HG02759 (cell line): ENCODE data around the gene HARBI1.
"Not testable (repeated sequence)": the region's sequence is repeated elsewhere in the genome, so short reads cannot be mapped to it uniquely, and the experiment has no call there.

ENCODE experiments used
- ATAC-seq: cut with Tn5 transposase; IDR thresholded peaks from one replicate; pipeline ENCODE4 v1.9.1; 2021; ENCODE audit warnings: mild to moderate bottlenecking, moderate library complexity; ENCODE audit not compliant: unreplicated experiment

The HARBI1 gene

DNA sequence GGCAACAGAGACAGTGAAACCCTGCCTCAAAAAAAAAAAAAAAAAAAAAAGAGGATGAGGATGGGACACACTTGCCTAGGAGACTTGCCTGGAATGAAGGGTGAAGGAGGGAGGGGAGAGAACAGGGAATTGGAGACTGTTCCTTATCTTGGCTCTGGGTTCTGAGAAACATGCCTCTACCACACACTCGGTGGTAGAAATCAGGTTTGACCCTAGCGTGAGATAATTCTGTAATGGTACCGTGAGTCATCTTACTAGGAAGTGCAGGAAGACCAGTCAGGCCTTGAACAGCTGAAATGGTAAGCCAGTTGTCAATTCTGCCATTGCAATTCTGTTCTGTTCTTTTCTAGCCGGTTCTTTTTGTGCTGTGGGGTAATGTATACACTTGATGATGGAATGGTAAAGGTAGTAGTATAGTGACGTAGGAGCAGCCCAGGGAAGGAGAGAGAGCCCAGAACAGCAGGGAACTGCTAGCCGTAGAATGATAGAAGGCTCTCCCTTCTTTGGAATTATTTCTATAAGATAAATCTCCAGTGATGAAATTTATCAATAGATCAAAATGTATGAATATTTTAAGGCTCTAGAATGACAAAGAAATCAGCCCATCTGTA lies 19.3 kb downstream of the HARBI1 start:
- no peak for ATAC-seq

DNA sequence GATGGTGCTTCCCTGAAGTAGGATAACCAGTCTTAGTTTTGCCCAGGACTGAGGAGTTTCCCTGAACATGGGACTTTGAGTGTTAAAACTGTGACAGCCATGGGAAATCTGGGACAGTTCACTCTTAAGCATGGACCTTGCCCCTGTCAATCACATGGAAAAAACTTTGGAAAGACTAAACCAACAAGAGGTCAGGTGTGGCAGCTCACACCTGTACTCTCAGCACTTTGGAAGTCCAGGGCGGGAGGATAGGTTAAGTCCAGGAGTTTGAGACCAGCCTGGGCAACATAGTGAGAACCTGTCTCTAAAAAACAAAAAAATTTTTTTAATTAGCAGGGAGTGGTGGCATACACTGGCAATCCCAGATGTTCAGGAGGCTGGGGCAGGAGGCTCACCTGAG lies 19.9 kb downstream of the HARBI1 start:
- ATAC-seq, result no peak

DNA sequence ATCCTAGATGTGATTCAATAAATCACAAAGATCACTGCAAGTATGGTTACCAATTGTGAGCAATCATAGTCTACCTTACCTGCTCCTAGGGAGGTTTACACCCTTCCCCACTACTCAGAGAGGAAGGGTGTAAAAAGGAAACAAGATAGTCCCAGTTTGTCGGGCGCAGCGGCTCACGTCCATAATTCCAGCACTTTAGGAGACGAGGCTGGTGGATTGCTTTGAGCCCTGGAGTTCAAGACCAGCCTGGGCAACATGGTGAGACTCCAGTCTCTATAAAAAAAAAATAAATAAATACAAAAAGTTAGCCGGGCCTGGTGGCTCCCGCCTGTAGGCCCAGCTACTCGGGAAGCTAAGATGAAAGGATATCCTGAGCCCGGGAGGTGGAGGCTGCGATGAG lies 22.2 kb downstream of the HARBI1 start:
- no peak for ATAC-seq

DNA sequence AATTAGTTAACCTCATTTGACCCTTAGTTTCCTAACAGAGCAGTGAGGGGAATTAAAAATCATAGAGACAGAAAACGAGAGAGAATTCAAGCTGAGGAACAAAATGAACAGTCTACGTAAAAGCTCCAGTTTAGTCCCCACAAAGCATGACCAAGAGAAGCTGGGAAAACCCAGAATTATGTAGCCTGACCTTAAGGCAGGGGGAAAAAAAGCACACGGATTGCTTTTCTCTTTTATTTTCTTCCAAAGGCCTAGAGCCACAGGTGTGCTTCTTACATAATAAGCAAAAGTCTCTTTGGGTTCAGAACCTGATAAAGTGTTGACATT lies 22.7 kb downstream of the HARBI1 start:
- no peak for ATAC-seq

GRCh38 chr11:46593550-46594373 lies 23.3 kb downstream of the HARBI1 start, which contains the start of gene AMBRA1:
Gene AMBRA1, minus strand, starts transcription at chr11:46594023. Its CDS starts 45,643 bp downstream, at chr11:46548380.
- peak; percentile 80 for ATAC-seq

DNA sequence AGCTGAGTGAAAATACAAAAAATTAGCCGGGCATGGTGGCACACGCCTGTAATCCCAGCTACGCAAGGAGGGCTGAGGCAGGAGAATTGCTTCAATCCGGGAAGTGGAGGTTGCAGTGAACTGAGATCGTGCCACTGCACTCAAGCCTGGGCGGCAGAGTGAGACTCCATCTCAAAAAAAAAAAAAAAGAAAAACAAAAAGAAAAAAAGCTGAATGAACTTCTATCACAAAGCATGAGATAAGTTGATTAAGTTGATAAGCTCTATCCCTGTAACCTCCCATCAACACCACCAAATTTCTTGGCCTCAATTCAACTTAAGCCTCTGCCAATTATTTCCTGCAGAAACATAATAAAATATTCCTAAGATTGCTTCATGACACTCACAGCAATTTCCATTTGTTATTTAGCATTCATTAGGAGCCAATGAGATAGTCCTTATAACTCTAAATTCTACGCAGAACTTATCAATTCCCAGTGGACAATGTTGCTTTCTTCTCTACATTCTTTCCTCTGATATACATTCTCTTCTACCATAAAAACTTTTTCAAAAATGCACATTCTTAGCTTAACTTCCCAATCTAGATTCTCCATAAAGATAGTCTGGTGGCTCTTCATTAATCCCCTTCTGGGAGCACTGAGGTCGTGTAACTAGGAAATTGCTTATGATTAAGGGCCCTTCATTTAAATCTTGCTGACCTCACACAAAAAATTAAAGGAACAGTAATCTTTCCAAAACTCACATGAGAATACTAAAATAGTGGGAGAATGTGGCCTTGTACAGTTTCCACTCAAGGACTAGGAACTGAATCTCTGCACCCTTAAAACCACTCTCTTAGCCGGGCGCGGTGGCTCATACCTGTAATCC lies 26.1 kb downstream of the HARBI1 start:
- no peak for ATAC-seq

DNA sequence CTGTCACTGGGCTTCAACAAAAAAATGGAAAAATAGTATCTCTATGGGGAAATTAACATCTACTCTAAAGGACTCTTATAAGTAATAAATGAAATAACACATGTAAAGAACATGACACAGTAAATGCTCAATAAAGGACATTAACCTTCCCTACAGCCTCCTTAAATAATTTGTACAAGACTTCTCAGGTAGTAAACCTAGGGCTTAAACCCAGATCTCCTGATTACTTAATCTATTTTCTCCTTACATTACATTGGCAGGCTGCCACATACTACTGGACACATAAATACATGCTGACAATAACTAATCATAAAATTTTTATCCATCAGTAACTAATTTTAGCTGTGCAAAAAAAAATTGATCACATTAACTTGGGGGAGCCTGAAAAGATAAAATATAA lies 28.1 kb downstream of the HARBI1 start:
- ATAC-seq, result no peak

- no peak for ATAC-seq
Observed at GRCh38 chr11:46588131-46588530, 28.9 kb downstream of the HARBI1 start.

GRCh38 chr11:46583513-46583912 lies 33.5 kb downstream of the HARBI1 start:
- ATAC-seq, result not testable (repeated sequence)

DNA sequence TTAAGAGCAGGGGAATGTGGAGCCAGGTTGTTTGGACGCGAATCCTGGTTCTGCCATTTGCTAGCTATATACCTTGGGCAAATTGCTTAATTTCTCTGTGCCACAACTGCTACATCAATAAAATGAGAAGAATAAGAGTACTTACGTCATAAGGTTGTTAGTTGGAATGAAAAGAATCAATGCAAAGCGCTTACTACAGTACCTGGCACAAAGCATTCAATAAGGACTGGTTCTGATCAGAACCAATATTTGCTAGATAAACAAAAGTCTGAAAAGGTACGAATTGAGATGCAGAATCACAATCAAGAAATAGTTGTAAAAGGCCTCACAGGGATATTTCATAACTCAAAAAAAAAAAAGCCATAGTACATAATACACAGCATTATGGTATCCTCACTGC lies 34.4 kb downstream of the HARBI1 start:
- ATAC-seq, result no peak

DNA sequence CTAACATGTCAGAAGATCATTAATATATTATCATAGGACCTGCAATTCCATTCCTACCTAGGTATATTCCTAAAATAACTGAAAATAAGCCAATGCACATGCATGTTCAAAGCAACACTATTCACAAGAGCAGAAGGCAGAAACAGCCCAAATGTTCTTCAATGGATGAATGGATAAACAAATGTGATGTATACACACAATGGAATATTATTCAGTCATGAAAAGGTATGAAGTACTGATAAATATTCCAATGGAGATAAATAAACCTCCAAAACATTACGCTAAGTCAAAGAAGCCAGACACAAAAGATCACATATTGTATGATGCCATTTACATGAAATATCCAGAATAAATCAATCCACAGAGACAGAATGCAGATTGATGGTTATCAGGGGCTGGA lies 40.0 kb downstream of the HARBI1 start:
- no peak for ATAC-seq

DNA sequence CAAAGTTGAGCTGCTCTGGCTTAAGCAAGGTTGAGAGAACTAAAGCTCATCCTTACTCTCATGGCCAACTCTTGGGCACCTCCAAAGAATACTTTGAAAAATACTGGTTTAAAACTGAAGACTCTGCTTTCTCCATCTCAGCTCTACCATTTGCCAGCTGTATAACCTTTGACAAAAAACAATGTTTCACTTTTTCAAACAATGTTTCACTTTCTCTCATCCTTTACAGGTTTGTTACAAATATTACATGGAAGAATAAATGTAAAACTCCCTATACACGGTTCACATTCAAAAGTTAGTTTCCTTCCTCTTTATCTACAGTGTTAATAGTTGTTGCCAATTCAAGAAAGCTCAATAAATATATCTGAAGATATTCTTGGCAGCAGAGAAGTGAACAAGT lies 42.4 kb downstream of the HARBI1 start:
- ATAC-seq, result no peak

DNA sequence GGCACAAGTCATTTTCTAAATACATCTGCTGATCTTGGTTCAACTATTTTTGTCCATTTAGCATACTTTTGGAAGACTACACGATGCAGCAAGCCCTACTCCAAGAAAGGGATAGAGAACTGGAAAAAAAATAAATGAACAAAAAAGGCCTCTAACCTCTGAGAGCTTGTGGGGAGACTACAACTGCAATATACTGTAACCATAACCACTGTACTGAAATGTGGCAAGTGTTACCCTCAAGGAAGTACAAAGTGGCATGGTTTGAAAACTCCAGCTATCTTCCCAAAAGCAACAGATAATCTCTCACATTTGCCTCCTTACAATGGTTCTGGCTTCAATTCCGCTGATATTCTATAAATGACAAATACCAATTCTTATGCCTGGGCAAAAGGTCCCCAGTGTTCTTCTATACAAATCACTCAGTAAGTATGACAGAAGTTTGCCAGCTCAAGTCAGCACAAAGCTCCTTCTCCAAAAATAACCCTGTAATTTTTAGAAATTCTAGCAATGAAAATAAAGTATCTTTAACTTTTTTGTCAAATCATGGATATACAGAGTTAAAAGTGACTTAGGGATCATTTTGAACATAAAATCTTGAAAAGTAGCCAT lies 46.1 kb downstream of the HARBI1 start:
- no peak for ATAC-seq

- no peak for ATAC-seq
Observed at GRCh38 chr11:46565232-46565840, 51.7 kb downstream of the HARBI1 start.

GRCh38 chr11:46564459-46564858 lies 52.6 kb downstream of the HARBI1 start:
- no peak for ATAC-seq

- ATAC-seq, result no peak
Observed at GRCh38 chr11:46562527-46562926, 54.5 kb downstream of the HARBI1 start.

GRCh38 chr11:46560300-46560991 lies 56.6 kb downstream of the HARBI1 start:
- peak; percentile 53 for ATAC-seq

- no peak for ATAC-seq
Observed at GRCh38 chr11:46559815-46560214, 57.2 kb downstream of the HARBI1 start.

DNA sequence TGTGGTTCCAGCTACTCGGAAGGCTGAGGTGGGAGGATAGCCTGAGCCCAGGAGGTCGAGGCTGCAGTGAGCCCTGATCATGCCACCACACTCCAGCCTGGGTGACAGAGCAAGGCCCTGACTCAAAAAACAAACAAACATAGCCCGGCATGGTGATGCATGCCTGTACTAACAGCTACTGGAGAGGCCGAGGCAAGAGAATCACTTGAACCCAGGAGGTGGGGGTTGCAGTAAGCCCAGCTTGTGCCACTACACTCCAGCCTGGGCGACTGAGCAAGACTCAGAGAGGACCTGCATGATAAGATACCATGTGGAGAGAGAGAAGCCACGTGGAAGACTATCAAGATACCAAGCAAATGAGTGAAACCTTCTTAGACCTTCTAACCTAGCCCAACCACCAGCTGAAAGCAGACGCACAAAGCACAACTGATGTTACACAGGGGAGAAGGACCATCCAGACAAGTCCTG lies 59.3 kb downstream of the HARBI1 start:
- ATAC-seq, result no peak
